ENCODE results near the gene CUL3.

CUL3 gene

DNA sequence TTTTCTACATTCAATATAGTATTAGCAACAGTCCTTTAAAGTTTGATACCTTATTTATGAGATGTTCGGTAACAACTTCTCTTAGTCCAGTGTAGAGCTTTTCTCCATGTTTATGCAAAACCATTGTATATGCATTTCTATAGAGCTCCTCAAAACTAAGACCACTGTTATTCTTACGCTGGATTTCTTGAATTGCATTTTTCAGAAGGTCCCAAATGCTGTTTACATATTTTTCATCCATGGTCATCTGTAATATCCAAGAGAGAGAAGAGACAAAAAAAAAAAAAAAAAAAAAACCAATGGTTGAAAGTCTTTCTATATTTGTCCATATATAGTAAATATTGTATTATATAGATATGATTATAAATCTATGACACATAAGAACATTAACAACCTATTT is 27.6 kb downstream of the CUL3 start:
- TF ChIP-seq SIN3A (IDR thresholded peaks at IDR 0.05; ENCODE audit: borderline replicate concordance, insufficient read depth, low read length) (no peak), FOXP2 (optimal IDR thresholded peaks at IDR 0.05; ENCODE audit: borderline replicate concordance, extremely low read depth, extremely low read length, insufficient read depth) (no peak), POLR2AphosphoS5 (IDR thresholded peaks at IDR 0.05; ENCODE audit: low read depth, low read length) (no peak), TAF1 (IDR thresholded peaks at IDR 0.05; ENCODE audit: borderline replicate concordance, insufficient read depth, low read length) (no peak)
- TF ChIP-seq, protein P1, sequence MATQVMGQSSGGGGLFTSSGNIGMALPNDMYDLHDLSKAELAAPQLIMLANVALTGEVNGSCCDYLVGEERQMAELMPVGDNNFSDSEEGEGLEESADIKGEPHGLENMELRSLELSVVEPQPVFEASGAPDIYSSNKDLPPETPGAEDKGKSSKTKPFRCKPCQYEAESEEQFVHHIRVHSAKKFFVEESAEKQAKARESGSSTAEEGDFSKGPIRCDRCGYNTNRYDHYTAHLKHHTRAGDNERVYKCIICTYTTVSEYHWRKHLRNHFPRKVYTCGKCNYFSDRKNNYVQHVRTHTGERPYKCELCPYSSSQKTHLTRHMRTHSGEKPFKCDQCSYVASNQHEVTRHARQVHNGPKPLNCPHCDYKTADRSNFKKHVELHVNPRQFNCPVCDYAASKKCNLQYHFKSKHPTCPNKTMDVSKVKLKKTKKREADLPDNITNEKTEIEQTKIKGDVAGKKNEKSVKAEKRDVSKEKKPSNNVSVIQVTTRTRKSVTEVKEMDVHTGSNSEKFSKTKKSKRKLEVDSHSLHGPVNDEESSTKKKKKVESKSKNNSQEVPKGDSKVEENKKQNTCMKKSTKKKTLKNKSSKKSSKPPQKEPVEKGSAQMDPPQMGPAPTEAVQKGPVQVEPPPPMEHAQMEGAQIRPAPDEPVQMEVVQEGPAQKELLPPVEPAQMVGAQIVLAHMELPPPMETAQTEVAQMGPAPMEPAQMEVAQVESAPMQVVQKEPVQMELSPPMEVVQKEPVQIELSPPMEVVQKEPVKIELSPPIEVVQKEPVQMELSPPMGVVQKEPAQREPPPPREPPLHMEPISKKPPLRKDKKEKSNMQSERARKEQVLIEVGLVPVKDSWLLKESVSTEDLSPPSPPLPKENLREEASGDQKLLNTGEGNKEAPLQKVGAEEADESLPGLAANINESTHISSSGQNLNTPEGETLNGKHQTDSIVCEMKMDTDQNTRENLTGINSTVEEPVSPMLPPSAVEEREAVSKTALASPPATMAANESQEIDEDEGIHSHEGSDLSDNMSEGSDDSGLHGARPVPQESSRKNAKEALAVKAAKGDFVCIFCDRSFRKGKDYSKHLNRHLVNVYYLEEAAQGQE (IDR thresholded peaks at IDR 0.05; ENCODE audit: insufficient read depth in 1 of 2, low read depth in 2 of 2, low read length in 2 of 2): no peak

GRCh38 chr2:224556381-224556780 is 28.8 kb downstream of the CUL3 start:
- TF ChIP-seq SIN3A (IDR thresholded peaks at IDR 0.05; ENCODE audit: borderline replicate concordance, insufficient read depth, low read length): no peak
- no peak for TF ChIP-seq POLR2AphosphoS5 (IDR thresholded peaks at IDR 0.05; ENCODE audit: low read depth, low read length)
- TF ChIP-seq TAF1 (IDR thresholded peaks at IDR 0.05; ENCODE audit: borderline replicate concordance, insufficient read depth, low read length): no peak
- TF ChIP-seq FOXP2 (optimal IDR thresholded peaks at IDR 0.05; ENCODE audit: borderline replicate concordance, extremely low read depth, extremely low read length, insufficient read depth): no peak
- TF ChIP-seq, protein P1 (IDR thresholded peaks at IDR 0.05; ENCODE audit: insufficient read depth in 1 of 2, low read depth in 2 of 2, low read length in 2 of 2): no peak

- TF ChIP-seq POLR2AphosphoS5 (IDR thresholded peaks at IDR 0.05; ENCODE audit: low read depth, low read length) (no peak), TAF1 (IDR thresholded peaks at IDR 0.05; ENCODE audit: borderline replicate concordance, insufficient read depth, low read length) (no peak)
These were observed 29.3 kb downstream of the CUL3 start for GRCh38 chr2:224555823-224556366.

- no peak for TF ChIP-seq TAF1 (IDR thresholded peaks at IDR 0.05; ENCODE audit: borderline replicate concordance, insufficient read depth, low read length)
- no peak for TF ChIP-seq FOXP2 (optimal IDR thresholded peaks at IDR 0.05; ENCODE audit: borderline replicate concordance, extremely low read depth, extremely low read length, insufficient read depth)
- TF ChIP-seq, protein P1 (IDR thresholded peaks at IDR 0.05; ENCODE audit: insufficient read depth in 1 of 2, low read depth in 2 of 2, low read length in 2 of 2): no peak
- no peak for TF ChIP-seq SIN3A (IDR thresholded peaks at IDR 0.05; ENCODE audit: borderline replicate concordance, insufficient read depth, low read length)
- TF ChIP-seq POLR2AphosphoS5 (IDR thresholded peaks at IDR 0.05; ENCODE audit: low read depth, low read length): no peak
These were observed 32.4 kb downstream of the CUL3 start for GRCh38 chr2:224552771-224553170.

DNA sequence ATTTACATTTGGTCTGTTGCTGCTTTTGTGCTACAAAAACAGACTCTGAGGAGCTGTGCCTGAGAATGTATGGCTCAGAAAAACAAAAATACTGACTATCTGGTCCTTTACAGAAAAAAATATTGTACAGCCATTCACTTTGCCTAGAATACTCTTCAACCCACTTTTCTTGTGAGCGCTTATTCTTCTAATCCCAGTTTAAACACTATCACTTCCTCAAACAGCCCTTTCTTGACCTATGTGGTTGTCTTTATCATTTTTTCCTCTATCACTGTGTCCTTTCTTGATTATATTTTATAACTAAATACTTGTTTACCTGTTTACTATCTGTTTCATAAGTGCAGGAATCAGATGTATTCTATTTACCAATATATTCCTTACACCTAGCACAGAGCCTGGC is 33.5 kb downstream of the CUL3 start:
- no peak for TF ChIP-seq FOXP2 (optimal IDR thresholded peaks at IDR 0.05; ENCODE audit: borderline replicate concordance, extremely low read depth, extremely low read length, insufficient read depth)
- no peak for TF ChIP-seq TAF1 (IDR thresholded peaks at IDR 0.05; ENCODE audit: borderline replicate concordance, insufficient read depth, low read length)
- TF ChIP-seq, protein P1 (IDR thresholded peaks at IDR 0.05; ENCODE audit: insufficient read depth in 1 of 2, low read depth in 2 of 2, low read length in 2 of 2): no peak
- no peak for TF ChIP-seq SIN3A (IDR thresholded peaks at IDR 0.05; ENCODE audit: borderline replicate concordance, insufficient read depth, low read length)
- no peak for TF ChIP-seq POLR2AphosphoS5 (IDR thresholded peaks at IDR 0.05; ENCODE audit: low read depth, low read length)
